NCI-H2107 treated with DMSO at 0.1 percent for 48 hours (cell line): ENCODE results near the gene DPF3.

ENCODE experiments used
- DNase-seq: peaks from one replicate; lab custom pipeline; 2025; ENCODE audit not compliant: unreplicated experiment; lab: John Stamatoyannopoulos, UW

Gene DPF3

DNA sequence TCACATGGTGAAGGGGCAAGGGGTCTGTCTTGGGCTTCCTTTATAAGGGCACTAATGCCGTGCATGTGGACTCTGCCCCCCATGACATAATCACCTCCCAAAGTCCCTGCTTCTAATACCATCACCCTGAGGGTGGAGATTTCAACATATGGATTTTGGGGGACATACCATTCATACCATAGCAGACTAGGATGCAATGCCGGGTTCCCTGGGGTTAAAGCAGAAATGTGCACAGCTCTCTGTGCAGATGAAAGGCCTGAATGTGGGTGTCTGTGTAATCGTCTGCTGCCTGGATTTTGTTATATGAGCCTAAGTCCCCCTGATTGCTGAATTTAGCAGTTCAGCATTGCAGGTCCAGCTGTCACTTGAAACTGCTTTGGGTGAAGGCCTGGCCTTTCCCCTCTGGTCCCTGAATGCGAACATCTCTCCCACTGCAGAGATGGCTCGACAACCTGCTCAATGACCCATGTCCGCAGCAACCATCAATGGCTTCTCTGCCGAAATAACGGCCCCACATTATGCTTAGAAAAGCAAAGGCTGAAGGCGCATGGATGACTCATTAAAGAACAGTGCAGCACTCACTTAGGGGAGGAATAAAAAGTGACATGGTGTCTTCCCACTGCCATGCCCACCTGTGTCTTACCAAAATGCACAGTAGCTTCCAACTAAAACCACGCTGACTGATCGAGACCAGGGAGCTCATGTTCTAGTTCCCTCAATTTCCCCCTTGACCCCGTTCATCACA is 286.3 kb downstream of the DPF3 start:
- no peak for DNase-seq

- DNase-seq: no peak
Measured at GRCh38 chr14:72606879-72607278, 287.0 kb downstream of the DPF3 start.

- DNase-seq: no peak
Measured at GRCh38 chr14:72605921-72606220, 288.0 kb downstream of the DPF3 start.

- no peak for DNase-seq
Measured at GRCh38 chr14:72605096-72605920, 288.6 kb downstream of the DPF3 start.

DNA sequence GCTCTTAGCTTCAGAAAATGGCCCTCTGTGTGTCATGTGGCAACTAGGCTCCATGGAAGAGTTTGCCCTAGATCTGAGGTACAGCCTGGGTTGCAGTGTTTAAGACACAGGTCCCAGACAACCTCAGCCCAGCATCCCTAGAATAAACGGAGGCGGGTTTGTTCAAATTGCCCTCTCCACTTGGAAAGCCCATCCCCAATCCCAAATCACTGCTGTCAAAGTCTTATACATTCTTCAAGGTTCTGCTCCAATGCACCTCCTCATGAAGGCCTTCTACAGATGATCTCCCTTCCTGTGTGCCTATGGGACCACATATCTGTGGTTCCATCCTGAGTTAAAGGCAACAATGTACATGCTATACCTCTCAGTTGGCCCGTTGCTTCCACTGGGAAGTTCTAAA is 289.8 kb downstream of the DPF3 start:
- DNase-seq: no peak

DNA sequence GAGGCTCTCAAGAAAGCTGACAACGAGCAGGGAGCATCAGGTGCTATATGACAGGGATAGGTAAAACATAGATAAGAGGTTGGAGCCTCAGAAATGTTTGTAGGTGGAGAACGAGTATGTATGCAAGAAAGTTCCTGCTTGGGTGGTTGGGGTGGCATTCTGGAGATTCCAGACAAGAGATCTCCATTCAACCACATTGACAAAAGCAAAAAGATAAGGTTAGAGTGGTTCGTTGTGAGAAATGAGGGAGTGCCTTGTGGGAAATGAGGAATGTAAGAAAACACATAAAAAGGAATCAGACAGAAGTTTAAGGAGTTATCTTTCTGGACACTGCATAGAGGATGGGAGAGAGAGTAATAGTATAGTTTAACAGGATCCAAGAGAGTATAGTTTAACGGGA is 290.3 kb downstream of the DPF3 start:
- DNase-seq: no peak

GRCh38 chr14:72600551-72601330 is 293.2 kb downstream of the DPF3 start:
- no peak for DNase-seq

DNA sequence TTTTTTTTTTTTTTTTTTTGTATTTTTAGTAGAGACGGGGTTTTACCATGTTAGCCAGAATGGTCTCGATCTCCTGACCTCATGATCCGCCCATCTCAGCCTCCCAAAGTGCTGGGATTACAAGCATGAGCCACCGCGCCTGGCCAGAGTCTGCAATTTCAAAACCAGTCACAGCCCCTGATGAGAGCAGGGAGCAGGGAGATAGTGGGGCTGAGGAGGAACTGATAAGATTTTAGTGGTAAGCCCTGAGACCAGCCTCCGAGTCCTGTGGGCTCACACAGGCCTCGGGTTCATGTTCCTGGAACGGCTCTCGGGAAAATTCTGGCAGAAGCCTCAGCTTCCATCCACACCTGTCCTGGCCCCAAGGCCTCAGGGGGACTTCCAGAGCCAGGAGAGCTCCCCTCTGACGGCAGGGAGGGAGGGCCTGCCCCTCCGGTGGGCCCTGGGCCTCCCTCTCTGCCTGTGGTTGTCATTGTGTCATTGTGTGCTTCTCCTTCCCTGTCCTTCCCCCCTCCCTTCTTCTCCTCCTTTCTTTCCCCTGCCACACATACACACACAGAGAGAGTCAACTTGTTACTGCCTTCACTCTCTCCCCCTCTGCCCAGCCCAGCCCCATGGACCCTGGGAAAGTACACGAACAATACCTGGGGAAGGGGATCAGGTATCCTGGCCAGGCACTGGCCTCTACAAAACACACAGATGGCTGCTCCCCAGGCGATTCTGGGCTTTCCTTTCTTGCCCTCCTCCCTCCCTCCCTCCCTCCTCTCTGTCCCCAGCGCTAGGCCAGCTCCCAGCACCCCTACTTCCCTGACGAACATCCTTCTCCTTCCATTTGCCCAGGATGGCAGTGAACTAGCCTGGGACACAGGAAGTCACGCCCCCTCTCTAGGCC is 294.1 kb downstream of the DPF3 start:
- DNase-seq: no peak

DNA sequence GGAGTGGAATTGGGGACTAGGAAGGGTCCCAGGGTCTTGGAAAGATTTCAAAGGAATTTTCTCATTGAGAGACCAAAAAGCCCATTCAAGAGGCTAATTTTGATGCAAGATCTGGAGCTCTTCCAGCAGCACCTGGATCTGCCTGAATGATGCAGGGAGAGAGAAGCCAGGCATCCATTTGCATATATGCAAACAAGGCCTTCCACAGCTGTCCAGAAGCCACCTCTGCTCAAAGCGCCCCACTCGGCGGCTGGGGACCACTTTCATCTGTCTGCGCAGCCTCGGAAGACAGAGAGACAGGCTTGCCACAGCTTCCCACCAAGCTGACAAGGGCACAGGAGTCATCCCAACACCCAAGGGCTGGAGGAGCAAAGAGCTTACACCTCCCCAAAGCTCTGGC is 295.6 kb downstream of the DPF3 start:
- no peak for DNase-seq

DNA sequence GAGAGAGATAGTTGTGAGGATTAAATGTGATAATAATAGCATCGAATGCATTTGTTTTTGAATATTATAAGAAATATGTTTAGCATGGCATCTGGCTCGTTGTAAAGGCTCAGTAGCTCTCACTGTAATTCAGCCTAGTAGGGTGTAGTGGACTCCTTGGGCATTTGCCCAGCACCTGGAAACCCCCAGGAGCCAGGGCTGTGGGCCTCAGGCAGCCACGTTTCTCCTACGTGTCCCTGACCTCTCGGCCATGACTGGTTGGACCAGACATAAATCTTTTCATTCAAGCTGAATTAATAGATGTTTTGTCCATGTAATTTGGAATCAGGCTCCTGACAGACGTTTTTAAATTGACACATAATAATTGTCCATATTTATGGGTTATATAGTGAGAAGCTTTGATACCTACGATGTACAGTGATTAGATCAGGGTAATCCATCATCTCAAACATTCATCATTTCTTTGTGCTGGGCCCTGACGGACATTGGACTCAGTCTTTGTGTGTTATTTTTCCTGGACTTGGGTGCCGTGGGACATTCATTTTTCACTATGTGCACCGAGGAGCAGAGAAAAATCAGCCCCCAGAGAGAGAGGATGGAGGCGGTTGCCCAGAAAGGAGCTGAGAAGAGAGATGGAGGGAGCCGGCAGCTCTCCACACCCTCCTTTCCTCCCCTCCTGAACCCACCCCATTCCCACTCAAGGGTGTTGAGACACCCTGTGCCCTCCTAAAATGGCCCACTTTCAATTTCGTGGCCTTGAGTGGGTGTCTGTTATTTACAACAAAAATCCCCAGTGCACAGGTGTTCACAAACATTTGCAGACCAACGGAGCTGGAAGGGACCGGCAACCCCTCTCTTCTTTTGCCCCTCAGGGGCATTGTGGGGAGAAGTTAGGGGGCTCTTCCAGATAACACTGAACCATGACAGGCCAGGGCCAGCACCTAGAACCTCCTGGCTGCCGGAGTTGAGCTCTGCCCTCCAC is 296.4 kb downstream of the DPF3 start:
- DNase-seq: no peak

DNA sequence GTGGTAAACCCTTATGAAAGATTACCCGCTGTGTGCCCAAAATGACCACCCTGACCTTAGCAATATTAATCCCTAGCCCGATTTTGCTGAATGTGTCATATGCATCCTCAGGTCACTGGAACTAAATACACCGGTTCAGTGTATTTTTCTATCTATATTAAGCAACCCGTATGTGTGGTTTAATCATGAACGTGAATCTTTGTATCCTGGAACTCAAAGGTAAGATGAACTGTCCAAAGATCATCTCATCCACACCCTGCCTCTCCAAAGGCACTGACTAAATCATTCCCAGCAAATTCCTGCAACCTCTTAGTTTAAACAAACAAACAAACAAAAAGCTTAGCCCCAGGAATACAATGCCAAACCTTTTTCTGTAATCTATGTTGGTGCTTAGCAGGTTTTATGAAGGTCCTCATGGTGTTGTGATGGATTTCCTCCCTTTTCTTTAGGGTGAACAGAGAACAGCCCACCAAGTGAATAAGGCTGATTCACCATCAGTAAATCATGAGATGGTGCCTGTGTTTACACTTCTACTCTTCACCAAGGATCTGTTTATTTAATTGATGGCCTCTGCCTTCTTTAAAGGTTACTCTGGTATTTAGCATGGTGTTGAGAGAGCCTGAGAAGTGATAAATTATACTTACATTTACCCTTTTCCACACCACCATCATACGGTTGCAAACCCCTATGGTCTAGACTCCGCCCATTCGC is 298.6 kb downstream of the DPF3 start:
- no peak for DNase-seq

DNA sequence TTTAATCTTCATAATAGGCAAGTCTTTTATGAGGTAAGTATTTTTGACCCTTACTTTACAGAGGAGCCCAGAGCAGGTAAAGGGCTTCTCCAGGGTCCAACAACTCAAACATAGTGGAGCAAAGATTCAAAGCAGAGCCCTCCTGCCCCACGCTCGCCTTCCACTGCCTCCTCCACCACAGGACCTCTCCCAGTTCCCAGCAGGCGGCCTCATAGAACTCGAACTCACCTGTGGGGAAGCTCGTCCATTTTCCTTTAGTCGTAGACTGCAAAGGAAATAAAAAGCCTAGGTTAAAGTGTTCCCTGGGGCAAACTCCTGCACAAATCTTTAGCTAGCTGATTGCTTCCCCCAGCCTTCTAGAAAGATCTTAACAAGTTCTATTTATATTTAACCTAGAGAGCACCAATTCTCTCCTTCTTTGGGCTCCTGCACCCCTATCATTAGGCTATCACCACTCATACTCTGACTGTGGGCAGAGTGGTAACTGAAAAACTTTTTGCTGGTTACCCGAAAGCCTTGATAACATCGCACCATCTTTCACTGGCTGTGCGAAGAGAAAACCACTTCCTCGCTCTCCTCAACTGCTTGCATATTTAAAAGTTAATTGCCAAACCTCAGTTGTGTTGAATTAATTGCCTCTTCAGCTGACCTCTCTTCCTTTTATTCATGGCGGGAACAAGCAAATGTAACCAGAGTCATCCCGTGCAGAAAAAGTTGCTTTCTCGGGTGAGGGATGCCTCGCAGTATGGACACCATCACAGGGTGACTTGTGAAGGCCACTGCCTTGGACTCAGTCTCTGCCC is 299.6 kb downstream of the DPF3 start:
- DNase-seq: no peak

DNA sequence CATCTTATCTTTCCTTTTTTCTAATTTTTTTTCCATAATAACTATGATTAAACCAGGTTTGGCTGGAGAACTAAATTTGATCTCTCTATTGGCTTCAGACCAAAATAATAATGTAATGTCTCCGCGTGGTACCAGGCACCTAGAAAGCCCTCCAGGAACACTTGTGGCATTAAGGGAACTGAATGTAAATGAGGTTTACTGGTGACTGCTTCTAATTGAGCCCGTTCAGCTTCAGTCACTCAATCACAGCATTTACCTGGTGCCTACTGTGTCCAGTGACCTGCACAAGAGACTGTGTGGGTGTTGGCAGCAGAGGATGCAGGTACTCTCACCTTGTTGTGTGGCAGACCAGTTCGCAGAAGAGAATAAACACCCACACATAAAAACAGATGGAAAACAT is 302.5 kb downstream of the DPF3 start:
- no peak for DNase-seq

GRCh38 chr14:72590577-72590976 is 303.3 kb downstream of the DPF3 start:
- no peak for DNase-seq

DNA sequence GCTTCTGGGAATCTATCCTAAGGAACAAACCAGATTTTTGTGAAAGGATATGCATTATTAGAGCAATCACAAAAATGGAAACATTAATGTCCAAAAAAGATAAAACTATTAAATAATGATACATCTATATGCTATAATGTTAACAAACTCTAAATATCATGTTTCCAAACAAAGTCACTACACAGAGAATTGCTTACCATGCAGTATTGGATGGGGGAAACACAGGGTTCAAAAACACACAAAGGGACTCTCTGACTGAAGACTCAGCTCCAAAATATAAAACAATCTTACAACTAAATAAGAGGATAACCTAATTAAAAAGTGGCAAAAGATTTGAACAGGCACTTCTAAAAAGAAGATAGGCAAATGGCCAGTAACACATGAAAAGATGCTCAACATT is 304.2 kb downstream of the DPF3 start:
- DNase-seq: no peak

GRCh38 chr14:72588521-72588920 is 305.4 kb downstream of the DPF3 start:
- no peak for DNase-seq

- no peak for DNase-seq
Measured at GRCh38 chr14:72583316-72584272, 310.3 kb downstream of the DPF3 start.
